IPS-20b (cell line): ENCODE results near the gene RAD51B.

Source experiments
- H3K27ac ChIP-seq: one replicate; pipeline ENCODE4 v1.5.1; 2013; ENCODE audit warnings: low read length
- H3K27me3 ChIP-seq: 2 replicates; pipeline ENCODE4 v1.6.1; 2013; ENCODE audit warnings: mild to moderate bottlenecking, low read length, inconsistent platforms; ENCODE audit not compliant: insufficient read depth
- H3K36me3 ChIP-seq: 2 replicates; pipeline ENCODE4 v1.6.1; 2013; ENCODE audit warnings: low read depth, mild to moderate bottlenecking, inconsistent platforms, low read length, moderate library complexity; ENCODE audit not compliant: insufficient read depth
- H3K4me1 ChIP-seq: 2 replicates; pipeline ENCODE4 v1.6.1; 2013; ENCODE audit warnings: mild to moderate bottlenecking, control low read depth, inconsistent platforms, low read length, moderate library complexity; ENCODE audit not compliant: insufficient read depth
- H3K4me3 ChIP-seq: 2 replicates; pipeline ENCODE4 v1.5.1; 2013; ENCODE audit warnings: mild to moderate bottlenecking, low read length, inconsistent platforms
- H3K9ac ChIP-seq: 2 replicates; pipeline ENCODE4 v1.6.1; 2013; ENCODE audit warnings: low read depth, mild to moderate bottlenecking, inconsistent platforms, low read length, moderate library complexity
- H3K9me3 ChIP-seq: 2 replicates; pipeline ENCODE4 v1.6.1; 2013; ENCODE audit warnings: mild to moderate bottlenecking, low read depth, low read length, inconsistent platforms; ENCODE audit not compliant: insufficient read depth

Gene RAD51B

DNA sequence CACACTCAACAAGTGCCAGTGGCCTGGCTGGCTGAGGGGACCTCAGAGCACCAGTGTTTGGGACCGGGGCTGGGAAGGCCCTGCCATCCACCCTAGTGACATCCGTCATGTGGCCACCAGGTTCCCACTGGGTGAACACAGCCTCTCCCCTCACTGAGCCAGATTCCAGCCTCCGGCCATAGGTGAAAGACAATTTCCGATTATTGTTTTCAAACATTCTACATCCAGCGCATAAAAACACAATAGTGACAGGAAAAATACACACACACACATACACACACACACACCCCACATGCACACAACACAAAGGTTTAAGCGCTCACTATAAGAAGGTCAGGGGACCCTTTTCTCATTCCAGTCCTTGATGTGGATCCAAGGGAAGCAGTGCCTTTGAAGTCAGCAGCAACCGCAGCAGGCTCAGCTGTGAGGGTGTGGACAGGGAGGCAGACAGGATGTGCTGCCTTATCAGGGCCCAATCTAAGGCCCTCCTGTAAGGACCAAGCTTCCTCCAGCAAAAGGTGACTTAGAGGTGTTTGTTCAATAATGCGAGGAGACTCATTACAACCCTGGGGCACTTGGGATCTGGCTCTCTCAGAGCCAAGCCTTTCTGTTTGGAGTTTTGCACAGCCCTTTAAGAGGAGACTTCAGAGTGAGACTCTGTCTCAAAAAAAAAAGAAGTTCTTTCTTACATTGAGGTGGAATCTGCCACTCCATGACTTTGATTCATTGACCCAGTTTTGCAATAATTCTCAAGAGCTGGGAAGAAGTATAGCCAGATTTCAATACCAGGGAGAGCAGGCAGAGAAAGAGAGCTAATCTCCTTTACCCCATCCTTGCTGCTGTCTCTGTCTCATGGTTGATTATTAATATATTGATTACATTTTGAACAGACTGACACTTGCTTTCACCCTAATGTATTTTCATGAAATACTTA lies 745.5 kb downstream of the RAD51B start:
- H3K4me3 ChIP-seq = no peak overlapping the region
- no peak overlapping the region for H3K9ac ChIP-seq
- no peaks in the 10 kb centered on the region for H3K36me3 ChIP-seq
- no peak overlapping the region for H3K27ac ChIP-seq
- no peaks in the 10 kb centered on the region for H3K27me3 ChIP-seq
- H3K9me3 ChIP-seq = no peaks in the 10 kb centered on the region
- H3K4me1 ChIP-seq = peaks cover 2% of the 10 kb centered on the region; the same call in 1 of the 2 replicates

DNA sequence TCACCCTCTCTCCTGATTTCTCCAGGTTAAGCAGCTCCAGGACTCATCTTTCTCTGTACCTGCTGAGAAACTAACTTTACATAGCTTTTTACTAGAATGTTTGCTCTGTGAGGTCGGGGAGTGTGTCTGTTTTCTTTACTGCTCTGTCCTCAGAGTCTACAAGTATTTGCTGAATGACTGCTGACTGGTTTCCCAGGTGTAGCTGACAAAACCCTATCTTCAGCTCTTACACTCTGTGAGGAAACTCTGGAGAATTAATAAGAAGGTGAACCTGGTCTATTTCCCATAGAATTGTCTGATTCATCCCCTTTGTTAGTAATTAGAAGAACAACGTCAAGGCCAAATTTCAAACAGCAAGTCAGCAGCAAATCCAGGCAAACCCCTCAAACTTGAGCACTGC lies 746.5 kb downstream of the RAD51B start:
- H3K27me3 ChIP-seq = no peaks in the 10 kb centered on the region
- H3K4me3 ChIP-seq = no peak overlapping the region
- H3K9me3 ChIP-seq = 0 out of 2 replicates have a peak, but pooled peaks cover 4% of the 10 kb centered on the region
- no peak overlapping the region for H3K9ac ChIP-seq
- no peak overlapping the region for H3K27ac ChIP-seq
- H3K4me1 ChIP-seq = peaks cover 2% of the 10 kb centered on the region; the same call in 1 of the 2 replicates
- no peaks in the 10 kb centered on the region for H3K36me3 ChIP-seq

DNA sequence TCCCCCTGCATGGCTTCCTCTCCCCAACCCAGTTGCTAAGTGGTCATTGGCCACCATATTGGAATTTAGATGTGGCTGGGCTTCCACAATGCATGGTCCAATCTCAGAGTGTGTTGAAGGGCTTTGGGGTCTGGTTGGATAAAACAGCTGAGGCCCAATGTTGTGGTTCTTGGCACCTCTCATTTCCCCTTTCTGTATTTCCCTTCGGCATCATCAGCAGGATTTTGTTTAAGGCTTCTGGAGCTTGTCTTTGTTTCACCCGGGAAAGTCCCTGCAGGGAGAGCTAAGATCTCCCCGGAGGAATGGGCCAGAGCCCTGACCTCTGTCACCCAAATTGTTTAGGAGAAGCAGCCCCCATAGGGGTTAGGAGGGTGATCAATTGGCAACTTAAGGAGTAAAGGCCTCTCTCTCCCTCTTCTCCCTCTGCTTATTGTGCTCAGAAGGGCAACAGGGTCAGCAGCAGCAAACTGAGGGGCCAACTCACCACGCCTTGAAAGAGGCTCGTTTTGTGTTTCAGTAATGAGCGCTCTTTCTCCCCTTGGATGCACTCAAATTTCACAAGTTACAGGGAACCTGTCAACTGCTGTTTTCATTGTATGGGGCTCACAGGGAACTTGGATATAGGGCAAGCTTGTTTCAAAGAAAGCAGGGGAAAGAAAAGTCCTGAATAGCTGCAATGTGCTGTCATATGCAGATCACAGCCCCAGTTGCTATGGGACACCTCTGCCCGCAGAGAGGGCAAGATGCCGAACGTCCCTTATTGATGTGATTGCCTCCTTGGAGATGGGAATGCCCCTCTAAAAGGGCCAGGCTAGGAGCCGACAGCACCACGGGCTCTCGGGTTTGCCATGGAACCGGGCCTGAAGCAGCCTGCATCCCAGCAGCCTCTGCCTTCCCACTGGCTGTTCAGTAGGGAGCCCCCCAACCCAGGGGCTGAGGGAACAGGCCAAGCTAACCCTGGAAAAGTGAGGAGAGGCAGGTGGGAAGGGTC lies 749.6 kb downstream of the RAD51B start:
- H3K27ac ChIP-seq = no peak overlapping the region
- no peak overlapping the region; the same call in 1 of the 2 replicates for H3K9ac ChIP-seq
- no peak overlapping the region for H3K4me3 ChIP-seq
- 0 out of 2 replicates have a peak, but pooled peaks cover 5% of the 10 kb centered on the region for H3K9me3 ChIP-seq
- no peaks in the 10 kb centered on the region for H3K36me3 ChIP-seq
- H3K27me3 ChIP-seq = no peaks in the 10 kb centered on the region
- no peaks in the 10 kb centered on the region; the same call in 1 of the 2 replicates for H3K4me1 ChIP-seq

DNA sequence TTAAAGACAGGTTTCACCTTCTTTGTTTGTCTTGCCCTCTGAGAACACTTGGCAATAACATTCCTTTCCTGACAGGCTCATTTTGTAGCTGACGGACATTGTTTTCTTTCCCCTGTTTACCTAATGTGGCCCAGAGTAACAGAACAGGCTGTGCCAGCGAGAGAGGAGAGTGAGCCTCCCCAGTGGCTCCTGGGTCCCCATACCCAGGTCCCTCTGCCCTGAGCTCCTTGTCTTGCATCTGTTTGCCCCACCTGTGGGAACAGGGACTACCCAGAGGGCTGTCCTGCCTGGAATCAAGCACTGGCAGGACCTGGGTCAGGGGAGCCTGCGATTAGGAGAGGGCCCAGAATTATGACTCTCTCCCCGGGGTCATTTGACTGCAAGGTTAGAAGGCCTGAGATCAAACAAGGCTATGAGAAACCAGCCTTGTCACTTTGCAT lies 750.4 kb downstream of the RAD51B start:
- H3K36me3 ChIP-seq = no peaks in the 10 kb centered on the region
- H3K9me3 ChIP-seq = 0 out of 2 replicates have a peak, but pooled peaks cover 5% of the 10 kb centered on the region
- no peak overlapping the region for H3K27ac ChIP-seq
- H3K4me1 ChIP-seq = no peaks in the 10 kb centered on the region; the same call in 1 of the 2 replicates
- H3K4me3 ChIP-seq = no peak overlapping the region
- H3K9ac ChIP-seq = no peak overlapping the region
- no peaks in the 10 kb centered on the region for H3K27me3 ChIP-seq

DNA sequence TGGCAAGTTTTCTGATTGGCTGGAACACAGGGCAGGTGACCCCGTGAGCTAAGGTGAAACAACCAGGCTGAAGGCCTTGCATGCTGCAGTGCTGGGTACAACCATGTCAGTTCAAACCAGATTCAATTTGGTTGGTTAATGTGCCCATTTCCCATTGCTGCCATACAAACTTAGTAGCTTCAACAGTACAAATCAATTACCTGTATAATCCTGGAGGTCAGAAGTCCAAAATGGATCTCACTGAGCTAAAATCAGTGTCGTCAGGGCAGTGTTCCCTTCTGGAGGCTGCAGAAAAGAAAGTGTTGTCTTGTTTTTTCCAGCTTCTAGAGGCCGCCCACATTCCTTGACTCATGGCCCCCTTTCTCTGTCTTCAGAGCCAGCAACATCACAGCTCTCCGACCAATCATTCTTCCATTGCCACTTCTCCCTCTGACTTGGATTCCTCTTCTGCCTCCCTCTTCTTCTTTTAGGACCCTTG lies 751.6 kb downstream of the RAD51B start:
- 0 out of 2 replicates have a peak, but pooled peaks cover 5% of the 10 kb centered on the region for H3K9me3 ChIP-seq
- no peak overlapping the region for H3K9ac ChIP-seq
- no peaks in the 10 kb centered on the region for H3K27me3 ChIP-seq
- H3K4me1 ChIP-seq = no peaks in the 10 kb centered on the region; the same call in 1 of the 2 replicates
- H3K27ac ChIP-seq = no peak overlapping the region
- no peak overlapping the region for H3K4me3 ChIP-seq
- no peaks in the 10 kb centered on the region for H3K36me3 ChIP-seq

DNA sequence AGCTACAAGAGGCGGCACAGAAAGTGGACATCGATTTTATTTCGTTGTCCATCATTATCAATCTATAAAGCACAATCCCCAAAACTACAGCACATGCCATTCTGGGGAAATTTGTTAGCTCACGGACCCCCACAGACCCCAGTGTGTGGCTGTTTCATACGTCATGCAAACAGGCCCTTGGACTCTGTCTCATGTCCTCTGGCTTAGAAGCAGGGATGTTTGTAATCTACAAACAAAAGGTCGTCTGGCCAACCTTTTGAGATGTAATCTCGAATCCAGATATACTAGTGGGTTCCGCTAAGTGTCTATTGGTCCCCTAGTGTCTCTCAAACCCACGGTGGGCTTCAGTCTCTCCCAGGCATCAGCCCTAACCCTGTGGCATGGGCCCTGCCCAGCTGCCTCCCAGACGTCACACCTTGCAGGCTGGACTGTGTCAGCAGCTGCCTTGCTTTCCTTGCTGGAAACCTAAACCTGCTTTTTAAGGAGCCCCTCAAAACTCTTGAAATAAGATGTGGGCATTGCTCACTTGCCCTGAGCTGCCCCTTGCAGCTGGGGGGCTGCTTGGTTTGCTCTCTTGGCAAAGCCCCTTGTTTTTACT lies 752.4 kb downstream of the RAD51B start:
- Histone ChIP-seq H3K27ac (no peak overlapping the region), H3K4me1 (no peaks in the 10 kb centered on the region; the same call in 1 of the 2 replicates)

DNA sequence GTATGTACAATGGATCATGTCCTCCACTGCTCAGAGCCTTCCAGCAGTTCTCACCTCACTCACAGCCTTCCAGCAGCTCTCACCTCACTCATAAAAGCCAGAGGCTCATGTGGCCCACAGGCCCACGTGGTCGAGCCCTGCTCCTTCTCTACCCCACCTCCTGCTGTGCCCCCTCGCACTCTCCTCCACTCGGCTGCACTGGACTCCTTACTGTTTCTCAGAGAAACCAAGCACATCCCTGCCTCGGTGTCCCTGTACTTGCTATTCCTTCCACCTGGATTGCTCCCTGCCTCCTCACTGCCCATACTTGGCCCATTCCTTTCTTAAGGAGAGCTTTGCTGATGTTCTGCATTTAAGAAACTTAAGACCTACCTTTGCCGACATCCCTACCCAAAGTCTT lies 753.5 kb downstream of the RAD51B start:
- no peaks in the 10 kb centered on the region for H3K36me3 ChIP-seq
- H3K27me3 ChIP-seq = no peaks in the 10 kb centered on the region
- H3K9me3 ChIP-seq = 0 out of 2 replicates have a peak, but pooled peaks cover 5% of the 10 kb centered on the region
- no peaks in the 10 kb centered on the region; the same call in 1 of the 2 replicates for H3K4me1 ChIP-seq
- no peak overlapping the region for H3K4me3 ChIP-seq
- H3K9ac ChIP-seq = no peak overlapping the region
- no peak overlapping the region for H3K27ac ChIP-seq

More for the DNA sequence above, 752.4 kb downstream of the RAD51B start:
- Histone ChIP-seq H3K9ac (no peak overlapping the region), H3K36me3 (no peaks in the 10 kb centered on the region), H3K9me3 (0 out of 2 replicates have a peak, but pooled peaks cover 5% of the 10 kb centered on the region), H3K27me3 (no peaks in the 10 kb centered on the region), H3K4me3 (no peak overlapping the region)

DNA sequence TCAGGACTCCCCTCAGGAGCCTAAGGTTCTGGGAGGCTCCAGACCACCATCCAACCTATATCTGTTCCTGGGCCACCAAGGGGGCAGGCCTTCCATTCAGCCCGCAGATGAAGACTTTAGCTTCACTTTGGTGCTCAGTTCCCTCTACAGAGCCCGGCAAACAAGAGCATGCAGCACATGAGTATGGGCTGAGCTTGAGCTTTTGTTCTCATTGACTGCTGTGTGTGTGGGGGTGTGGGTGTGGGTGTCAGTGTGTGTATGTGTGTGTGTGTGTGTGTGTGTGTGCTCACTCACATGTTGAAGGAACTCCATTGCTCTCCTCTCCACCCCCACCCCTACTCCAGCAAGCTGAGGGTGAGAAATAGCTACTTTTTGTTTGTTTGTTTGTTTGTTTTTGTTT lies 754.1 kb downstream of the RAD51B start:
- Histone ChIP-seq H3K4me1 (no peaks in the 10 kb centered on the region; the same call in 1 of the 2 replicates), H3K27ac (no peak overlapping the region), H3K9ac (no peak overlapping the region)

DNA sequence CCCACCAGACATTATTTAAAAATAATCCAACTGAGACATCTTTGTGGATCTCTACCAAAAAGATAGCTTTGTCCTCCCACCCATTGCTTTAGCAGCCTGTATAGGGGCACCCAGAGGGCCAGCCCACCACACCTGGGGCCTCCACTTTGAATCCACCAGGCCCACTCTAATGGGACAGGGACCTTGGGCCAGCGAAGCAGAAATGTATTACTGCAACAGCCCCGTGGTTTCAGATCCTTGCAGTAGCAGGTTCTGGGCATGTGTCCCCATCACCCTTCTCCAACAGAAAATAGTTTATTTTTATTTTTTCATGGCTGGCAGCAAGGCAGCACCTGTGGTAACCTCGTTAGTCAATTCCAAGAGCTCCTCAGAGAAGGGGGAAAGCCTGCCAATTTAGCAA lies 754.9 kb downstream of the RAD51B start:
- no peak overlapping the region for H3K9ac ChIP-seq
- no peak overlapping the region for H3K27ac ChIP-seq
- H3K36me3 ChIP-seq = no peaks in the 10 kb centered on the region
- no peaks in the 10 kb centered on the region for H3K4me1 ChIP-seq
- 0 out of 2 replicates have a peak, but pooled peaks cover 5% of the 10 kb centered on the region for H3K9me3 ChIP-seq
- no peak overlapping the region for H3K4me3 ChIP-seq
- H3K27me3 ChIP-seq = no peaks in the 10 kb centered on the region

More for the DNA sequence above, 754.1 kb downstream of the RAD51B start:
- Histone ChIP-seq H3K9me3 (0 out of 2 replicates have a peak, but pooled peaks cover 5% of the 10 kb centered on the region), H3K27me3 (no peaks in the 10 kb centered on the region), H3K4me3 (no peak overlapping the region), H3K36me3 (no peaks in the 10 kb centered on the region)

DNA sequence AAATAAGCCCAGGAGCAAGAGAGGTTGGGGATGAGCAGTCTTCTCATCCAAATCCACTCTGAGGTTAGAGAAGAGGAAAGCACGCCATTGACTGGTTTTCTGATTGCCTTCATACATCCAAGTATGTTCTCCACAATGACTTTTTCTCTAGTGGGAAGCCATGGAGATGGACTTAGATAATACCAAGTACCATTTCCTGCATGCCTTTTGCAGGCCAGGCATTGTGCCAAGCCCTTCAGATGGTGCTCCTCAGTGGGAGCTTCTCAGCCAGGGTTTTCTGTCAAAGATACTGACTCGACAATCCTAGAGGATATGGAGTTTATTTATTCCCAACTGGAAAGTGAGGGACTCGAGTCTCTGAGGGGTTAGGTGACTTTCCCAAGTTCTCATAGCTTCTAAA lies 755.3 kb downstream of the RAD51B start:
- Histone ChIP-seq H3K4me1 (no peaks in the 10 kb centered on the region), H3K36me3 (no peaks in the 10 kb centered on the region), H3K27ac (no peak overlapping the region)

More for the DNA sequence above, 755.3 kb downstream of the RAD51B start:
- H3K9me3 ChIP-seq = 0 out of 2 replicates have a peak, but pooled peaks cover 5% of the 10 kb centered on the region
- no peak overlapping the region for H3K9ac ChIP-seq
- no peaks in the 10 kb centered on the region for H3K27me3 ChIP-seq
- no peak overlapping the region for H3K4me3 ChIP-seq
